H9 (cell line): ENCODE results near the gene CCDC91. TPM values are rescaled to one million over a fixed set of nuclear protein-coding genes. Genes with fewer than 3 reads are reported as not detected.
"Not testable (repeated sequence)": the region's sequence is repeated elsewhere in the genome, so short reads cannot be mapped to it uniquely, and the experiment has no call there.

Experiments
- DNase-seq: peaks from one replicate; pipeline ENCODE4 v3.0.0-alpha.2; 2017
- H2AFZ ChIP-seq: one replicate; pipeline ENCODE4 v1.6.1; 2013; ENCODE audit warnings: mild to moderate bottlenecking, low read length, control low read depth, moderate library complexity
- H2AK5ac ChIP-seq: 2 replicates; pipeline ENCODE4 v1.6.1; 2013; ENCODE audit warnings: low read length, control low read depth, mixed read lengths; ENCODE audit not compliant: insufficient read length
- H2BK120ac ChIP-seq: one replicate; pipeline ENCODE4 v1.6.1; 2013; ENCODE audit warnings: low read depth, mild to moderate bottlenecking, low read length, control low read depth, inconsistent platforms; ENCODE audit not compliant: poor library complexity, severe bottlenecking
- H2BK12ac ChIP-seq: 2 replicates; pipeline ENCODE4 v1.6.1; 2013; ENCODE audit warnings: low read length, control low read depth, mixed read lengths, low read depth; ENCODE audit not compliant: insufficient read length
- H2BK15ac ChIP-seq: 2 replicates; pipeline ENCODE4 v1.6.1; 2013; ENCODE audit warnings: low read depth, low read length, control low read depth
- H2BK20ac ChIP-seq: one replicate; pipeline ENCODE4 v1.6.1; 2013; ENCODE audit warnings: low read depth, mild to moderate bottlenecking, low read length, control low read depth, inconsistent platforms; ENCODE audit not compliant: poor library complexity, severe bottlenecking
- H2BK5ac ChIP-seq: 2 replicates; pipeline ENCODE4 v1.6.1; 2013; ENCODE audit warnings: low read length, control low read depth, mixed read lengths; ENCODE audit not compliant: insufficient read length
- H3K14ac ChIP-seq: 2 replicates; pipeline ENCODE4 v1.6.1; 2013; ENCODE audit warnings: low read length, control low read depth; ENCODE audit not compliant: insufficient read depth
- H3K18ac ChIP-seq: 2 replicates; pipeline ENCODE4 v1.6.1; 2013; ENCODE audit warnings: low read depth, mild to moderate bottlenecking, mixed read lengths, low read length, control low read depth; ENCODE audit not compliant: insufficient read length
- H3K23ac ChIP-seq: 2 replicates; pipeline ENCODE4 v1.6.1; 2013; ENCODE audit warnings: low read length, control low read depth, mixed read lengths, low read depth; ENCODE audit not compliant: insufficient read length
- H3K23me2 ChIP-seq: 2 replicates; pipeline ENCODE4 v1.6.1; 2013; ENCODE audit warnings: low read depth, mild to moderate bottlenecking, mixed read lengths, low read length, control low read depth; ENCODE audit not compliant: insufficient read length, poor library complexity, severe bottlenecking
- H3K27ac ChIP-seq: 2 replicates; pipeline ENCODE4 v1.5.1; 2013; ENCODE audit warnings: low read length, control low read depth, mixed read lengths, low read depth; ENCODE audit not compliant: insufficient read length
- H3K27me3 ChIP-seq: 2 replicates; pipeline ENCODE4 v1.6.1; 2013; ENCODE audit warnings: low read length, control low read depth, inconsistent platforms; ENCODE audit not compliant: insufficient read depth
- H3K4ac ChIP-seq: 2 replicates; pipeline ENCODE4 v1.6.1; 2013; ENCODE audit warnings: low read depth, mild to moderate bottlenecking, control low read depth, inconsistent platforms, low read length, moderate library complexity
- H3K4me1 ChIP-seq: 2 replicates; pipeline ENCODE4 v1.6.1; 2013; ENCODE audit warnings: low read length, control low read depth, inconsistent platforms; ENCODE audit not compliant: insufficient read depth
- H3K4me2 ChIP-seq: 2 replicates; pipeline ENCODE4 v1.6.1; 2013; ENCODE audit warnings: low read length, control low read depth, mixed read lengths; ENCODE audit not compliant: insufficient read length, insufficient read depth
- H3K56ac ChIP-seq: 2 replicates; pipeline ENCODE4 v1.6.1; 2013; ENCODE audit warnings: low read depth, mild to moderate bottlenecking, mixed read lengths, low read length, control low read depth; ENCODE audit not compliant: insufficient read length
- H3K79me1 ChIP-seq: 2 replicates; pipeline ENCODE4 v1.6.1; 2013; ENCODE audit warnings: low read depth, mild to moderate bottlenecking, moderate library complexity, low read length, control low read depth, inconsistent platforms; ENCODE audit not compliant: insufficient read depth, poor library complexity, severe bottlenecking
- H3K79me2 ChIP-seq: 2 replicates; pipeline ENCODE4 v1.6.1; 2013; ENCODE audit warnings: low read length, control low read depth, inconsistent platforms; ENCODE audit not compliant: insufficient read depth
- H3K9ac ChIP-seq: 2 replicates; pipeline ENCODE4 v1.6.1; 2013; ENCODE audit warnings: low read length, control low read depth, mixed read lengths; ENCODE audit not compliant: insufficient read length; ENCODE audit errors: extremely low read depth
- H3K9me3 ChIP-seq: one replicate; pipeline ENCODE4 v1.6.1; 2013; ENCODE audit warnings: low read depth, low read length, inconsistent platforms; ENCODE audit not compliant: control insufficient read depth
- H3T11ph ChIP-seq: one replicate; pipeline ENCODE4 v1.6.1; 2013; ENCODE audit warnings: mild to moderate bottlenecking, low read length, control low read depth, inconsistent platforms
- H4K20me1 ChIP-seq: one replicate; pipeline ENCODE4 v1.6.1; 2013; ENCODE audit not compliant: control insufficient read depth, insufficient read length, insufficient read depth
- H4K5ac ChIP-seq: 2 replicates; pipeline ENCODE4 v1.6.1; 2013; ENCODE audit warnings: low read depth, mild to moderate bottlenecking, mixed read lengths, low read length, control low read depth; ENCODE audit not compliant: insufficient read length
- H4K8ac ChIP-seq: replicated peaks from 2 replicates; pipeline ENCODE4 v1.6.1; 2013; ENCODE audit warnings: low read length, control low read depth, mixed read lengths, low read depth; ENCODE audit not compliant: insufficient read length
- H4K91ac ChIP-seq: 2 replicates; pipeline ENCODE4 v1.6.1; 2013; ENCODE audit warnings: low read depth, mild to moderate bottlenecking, moderate library complexity, mixed read lengths, low read length, control low read depth; ENCODE audit not compliant: insufficient read length
- H3K27ac Mint-ChIP-seq, 3 experiments: 2 replicates in 2 of 3; 3 replicates in 1 of 3; pipeline ENCODE4 v1.8.0; 2020 to 2021; ENCODE audit warnings: mixed read lengths in 3 of 3, mild to moderate bottlenecking in 1 of 3, moderate library complexity in 1 of 3
- H3K27me3 Mint-ChIP-seq: 2 replicates; pipeline ENCODE4 v1.8.0; 2021; ENCODE audit warnings: low read depth, mild to moderate bottlenecking, moderate library complexity, mixed read lengths
- H3K36me3 Mint-ChIP-seq, 3 experiments: 2 replicates in 2 of 3; 3 replicates in 1 of 3; pipeline ENCODE4 v1.8.0; 2020 to 2021; ENCODE audit warnings: low read depth in 3 of 3, mixed read lengths in 3 of 3; ENCODE audit not compliant: insufficient read depth in 1 of 3
- H3K4me1 Mint-ChIP-seq, 2 experiments: 2 replicates each; pipeline ENCODE4 v1.8.0; 2020; ENCODE audit warnings: mixed read lengths in 2 of 2
- H3K4me3 Mint-ChIP-seq, 2 experiments: 2 replicates in 1 of 2; 3 replicates in 1 of 2; pipeline ENCODE4 v1.8.0; 2020 to 2021; ENCODE audit warnings: mild to moderate bottlenecking in 2 of 2, mixed read lengths in 2 of 2, moderate library complexity in 1 of 2
- H3K9me3 Mint-ChIP-seq, 2 experiments: 2 replicates in 1 of 2; 3 replicates in 1 of 2; pipeline ENCODE4 v1.8.0; 2020; ENCODE audit warnings: mild to moderate bottlenecking in 2 of 2, mixed read lengths in 2 of 2, moderate library complexity in 1 of 2
- WGBS: extraction: QIAGEN DNeasy Blood & Tissue Kit; methylation state at CpG from one replicate; pipeline ENCODE4 v1.1.7; 2013; ENCODE audit warnings: missing lambda C conversion rate, low lambda C conversion rate, mixed read lengths; ENCODE audit not compliant: insufficient read length; ENCODE audit errors: extremely low coverage; 5-methylcytosine and 5-hydroxymethylcytosine counted together
- total RNA-seq: library from RNA; stranded (reverse); gene quantifications from 2 replicates; pipeline ENCODE4 v1.2.1, GENCODE V29; 2021
- TF ChIP-seq, protein P1 (sequence below): fragments of 200-600 bp; sonication (generic); conservative IDR thresholded peaks from 3 replicates; pipeline ENCODE4 v1.8.0; 2021; ENCODE audit warnings: antibody characterized with exemption, mild to moderate bottlenecking

The CCDC91 gene
- total RNA-seq, 1 experiment from 2014 or later: 22.7 TPM

- H3K18ac ChIP-seq: no peak overlapping the region
- no peak overlapping the region for H3T11ph ChIP-seq
- no peaks in the 10 kb centered on the region for H3K27me3 Mint-ChIP-seq
- H2BK5ac ChIP-seq: no peak overlapping the region
- H2AFZ ChIP-seq: no peak overlapping the region
- WGBS: no CpG with 5 or more reads among the region's 2 CpGs
- no peaks in the 10 kb centered on the region for H3K27me3 ChIP-seq
- H2AK5ac ChIP-seq: no peak overlapping the region
- no peak overlapping the region for H3K4me2 ChIP-seq
- no peaks in the 10 kb centered on the region for H4K20me1 ChIP-seq
- no peak overlapping the region for H4K5ac ChIP-seq
- H3K4ac ChIP-seq: no peak overlapping the region
- no peak overlapping the region for H2BK12ac ChIP-seq
- no peaks in the 10 kb centered on the region for H3K79me1 ChIP-seq
- TF ChIP-seq, protein P1, sequence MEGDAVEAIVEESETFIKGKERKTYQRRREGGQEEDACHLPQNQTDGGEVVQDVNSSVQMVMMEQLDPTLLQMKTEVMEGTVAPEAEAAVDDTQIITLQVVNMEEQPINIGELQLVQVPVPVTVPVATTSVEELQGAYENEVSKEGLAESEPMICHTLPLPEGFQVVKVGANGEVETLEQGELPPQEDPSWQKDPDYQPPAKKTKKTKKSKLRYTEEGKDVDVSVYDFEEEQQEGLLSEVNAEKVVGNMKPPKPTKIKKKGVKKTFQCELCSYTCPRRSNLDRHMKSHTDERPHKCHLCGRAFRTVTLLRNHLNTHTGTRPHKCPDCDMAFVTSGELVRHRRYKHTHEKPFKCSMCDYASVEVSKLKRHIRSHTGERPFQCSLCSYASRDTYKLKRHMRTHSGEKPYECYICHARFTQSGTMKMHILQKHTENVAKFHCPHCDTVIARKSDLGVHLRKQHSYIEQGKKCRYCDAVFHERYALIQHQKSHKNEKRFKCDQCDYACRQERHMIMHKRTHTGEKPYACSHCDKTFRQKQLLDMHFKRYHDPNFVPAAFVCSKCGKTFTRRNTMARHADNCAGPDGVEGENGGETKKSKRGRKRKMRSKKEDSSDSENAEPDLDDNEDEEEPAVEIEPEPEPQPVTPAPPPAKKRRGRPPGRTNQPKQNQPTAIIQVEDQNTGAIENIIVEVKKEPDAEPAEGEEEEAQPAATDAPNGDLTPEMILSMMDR: no peak
- H3K79me2 ChIP-seq: no peaks in the 10 kb centered on the region
- H3K27ac Mint-ChIP-seq: no peak overlapping the region
- H3K27ac ChIP-seq: no peak overlapping the region
- peaks cover under 1 to 4% of the 10 kb centered on the region in 2 experiments; a peak in 2 of 4 replicates for H3K4me1 Mint-ChIP-seq
- no peak for DNase-seq
- H3K14ac ChIP-seq: no peak overlapping the region
- no peak overlapping the region for H2BK15ac ChIP-seq
- H2BK20ac ChIP-seq: no peak overlapping the region
- no peak overlapping the region for H4K8ac ChIP-seq
- H3K4me3 Mint-ChIP-seq: no peak overlapping the region
- H3K23me2 ChIP-seq: no peaks in the 10 kb centered on the region
- H3K56ac ChIP-seq: no peak overlapping the region
- H3K9me3 Mint-ChIP-seq: peaks cover 10 to 14% of the 10 kb centered on the region in 2 experiments
- H4K91ac ChIP-seq: no peak overlapping the region
- no peaks in the 10 kb centered on the region for H3K4me1 ChIP-seq
- peaks cover 11 to 23% (median 16%) of the 10 kb centered on the region in 3 experiments for H3K36me3 Mint-ChIP-seq
- H3K9me3 ChIP-seq: no peaks in the 10 kb centered on the region
- H3K9ac ChIP-seq: no peak overlapping the region
- no peak overlapping the region for H2BK120ac ChIP-seq
- no peak overlapping the region for H3K23ac ChIP-seq
These were observed 138.7 kb downstream of the CCDC91 start for GRCh38 chr12:28328967-28329366.

- H3K4me2 ChIP-seq, H3K56ac ChIP-seq, H3K23me2 ChIP-seq, H2BK5ac ChIP-seq, H3K27ac ChIP-seq, H3K27ac Mint-ChIP-seq, H3K4ac ChIP-seq, H4K20me1 ChIP-seq, H2BK120ac ChIP-seq, H2BK12ac ChIP-seq, H3T11ph ChIP-seq, H3K27me3 Mint-ChIP-seq, H2AFZ ChIP-seq, H3K4me1 ChIP-seq, H3K9me3 ChIP-seq, H3K9ac ChIP-seq, H2BK15ac ChIP-seq, H3K27me3 ChIP-seq, H4K8ac ChIP-seq, H3K23ac ChIP-seq, H3K18ac ChIP-seq, H3K79me1 ChIP-seq, H4K5ac ChIP-seq, H3K4me3 Mint-ChIP-seq, H2AK5ac ChIP-seq, H3K79me2 ChIP-seq, H3K4me1 Mint-ChIP-seq, DNase-seq, H3K14ac ChIP-seq, H4K91ac ChIP-seq, H2BK20ac ChIP-seq: not testable (repeated sequence)
- Mint-ChIP-seq H3K36me3 (peaks cover 11 to 23% (median 16%) of the 10 kb centered on the region in 3 experiments), H3K9me3 (peaks cover 10 to 14% of the 10 kb centered on the region in 2 experiments)
- WGBS: no CpG with 5 or more reads among the region's 2 CpGs
These were observed 139.5 kb downstream of the CCDC91 start for GRCh38 chr12:28329727-28330126.
